Vagina (tissue), 2 donors: Measurements from ENCODE around the gene ZSWIM3. TPM values are rescaled to one million over a fixed set of nuclear protein-coding genes. Genes with fewer than 3 reads are reported as not detected.
A peak's percentile ranks its signal among the peaks of the same experiment; 100 is the strongest.

Source experiments
- DNase-seq, 2 donors: peaks; one replicate each; pipeline ENCODE4 v3.0.0-alpha.2; 2017; ENCODE audit errors: extremely low spot score in 2 of 2
- H3K27ac ChIP-seq: fragments of 200-600 bp; sonication (generic); one replicate; pipeline ENCODE4 v1.5.1; 2019
- H3K27me3 ChIP-seq: fragments of 200-600 bp; sonication (generic); one replicate; pipeline ENCODE4 v1.5.1; 2019
- H3K36me3 ChIP-seq, 2 donors: fragments of 200-600 bp; sonication (generic); one replicate each; pipeline ENCODE4 v1.5.1; 2017 to 2019
- H3K4me1 ChIP-seq: fragments of 200-600 bp; sonication (generic); one replicate; pipeline ENCODE4 v1.5.1; 2019
- H3K4me3 ChIP-seq, 2 donors: fragments of 200-600 bp; sonication (generic); 1 replicate in 1 of 2; 2 replicates in 1 of 2; pipeline ENCODE4 v1.5.1; 2016 to 2019
- H3K9me3 ChIP-seq: fragments of 200-600 bp; sonication (generic); one replicate; pipeline ENCODE4 v1.5.1; 2019
- POLR2A ChIP-seq, 2 donors: fragments of 450-650 bp; IDR thresholded peaks; one replicate each; pipeline ENCODE4 v1.6.1; 2017; ENCODE audit warnings: antibody characterized with exemption in 2 of 2, mild to moderate bottlenecking in 2 of 2, moderate library complexity in 2 of 2
- POLR2AphosphoS5 ChIP-seq, 2 donors: sonication (generic); formaldehyde crosslinking; IDR thresholded peaks; one replicate each; pipeline ENCODE4 v1.9.0; 2017; ENCODE audit warnings: antibody characterized with exemption in 2 of 2, mild to moderate bottlenecking in 2 of 2, low read depth in 1 of 2; ENCODE audit not compliant: insufficient read depth in 1 of 2
- intact Hi-C: fragments of 100-400 bp; cut with DNase I; formaldehyde crosslinking; loops from one replicate; pipeline ENCODE4 v1.15.1; 2023
- total RNA-seq: library from RNA; depleted of rRNA; stranded (reverse); fragments of >200 nt; gene quantifications from one replicate; pipeline ENCODE4 v1.2.3, GENCODE V29; 2016
- TF ChIP-seq, protein P1 (sequence below), 3 experiments: fragments of 450-650 bp in 2 of 3; fragments of 200-600 bp in 1 of 3; sonication (generic) in 1 of 3; IDR thresholded peaks; one replicate each; pipeline ENCODE4 v1.5.1; 2017 to 2019; ENCODE audit warnings: antibody characterized with exemption in 3 of 3, mild to moderate bottlenecking in 2 of 3, moderate library complexity in 2 of 3

ZSWIM3 gene
- total RNA-seq, 1 donor from 2014 or later = 2.9 TPM

DNA sequence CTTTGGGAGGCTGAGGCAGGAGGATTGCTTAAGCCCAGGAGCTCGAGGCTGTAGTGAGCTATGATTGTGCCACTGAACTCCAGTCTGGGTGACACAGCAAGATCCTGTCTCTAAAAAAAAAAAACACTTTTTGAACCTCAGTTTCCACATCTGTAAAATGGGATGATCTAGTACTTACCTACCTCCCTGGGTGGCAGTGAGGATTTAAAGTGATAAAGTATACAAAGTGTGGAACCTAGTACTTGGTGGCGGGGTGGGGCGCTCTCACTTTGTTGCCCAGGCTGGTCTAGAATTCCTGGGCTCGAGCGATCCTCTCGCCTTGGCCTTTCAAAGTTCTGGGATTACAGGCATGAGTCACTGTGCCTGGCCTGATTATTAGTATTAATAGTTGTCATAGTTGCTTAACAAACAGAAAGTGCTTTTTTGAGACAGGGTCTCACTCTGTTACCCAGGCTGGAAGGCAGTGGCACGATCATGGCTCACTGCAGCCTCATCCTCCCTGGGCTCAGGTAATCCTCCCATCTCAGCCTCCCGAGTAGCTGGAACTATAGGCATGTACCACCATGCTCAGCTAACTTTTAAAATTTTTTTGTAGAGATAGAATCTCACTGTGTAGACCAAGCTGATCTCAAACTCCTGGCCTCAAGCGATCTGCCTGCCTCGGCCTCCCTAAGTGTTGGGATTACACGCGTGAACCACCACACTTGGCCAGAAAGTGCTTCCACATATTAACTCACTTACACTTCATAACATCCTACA lies 61.5 kb downstream of the ZSWIM3 start:
- no peak overlapping the region for H3K4me3 ChIP-seq
- intact Hi-C loops = no loop called here
- peaks cover 39% of the 10 kb centered on the region for H3K4me1 ChIP-seq
- TF ChIP-seq POLR2AphosphoS5 (IDR thresholded peaks at IDR 0.05; ENCODE audit: insufficient read depth in 1 of 2, low read depth in 1 of 2) = no peak
- no peak for TF ChIP-seq POLR2A (IDR thresholded peaks at IDR 0.05)
- TF ChIP-seq, protein P1, sequence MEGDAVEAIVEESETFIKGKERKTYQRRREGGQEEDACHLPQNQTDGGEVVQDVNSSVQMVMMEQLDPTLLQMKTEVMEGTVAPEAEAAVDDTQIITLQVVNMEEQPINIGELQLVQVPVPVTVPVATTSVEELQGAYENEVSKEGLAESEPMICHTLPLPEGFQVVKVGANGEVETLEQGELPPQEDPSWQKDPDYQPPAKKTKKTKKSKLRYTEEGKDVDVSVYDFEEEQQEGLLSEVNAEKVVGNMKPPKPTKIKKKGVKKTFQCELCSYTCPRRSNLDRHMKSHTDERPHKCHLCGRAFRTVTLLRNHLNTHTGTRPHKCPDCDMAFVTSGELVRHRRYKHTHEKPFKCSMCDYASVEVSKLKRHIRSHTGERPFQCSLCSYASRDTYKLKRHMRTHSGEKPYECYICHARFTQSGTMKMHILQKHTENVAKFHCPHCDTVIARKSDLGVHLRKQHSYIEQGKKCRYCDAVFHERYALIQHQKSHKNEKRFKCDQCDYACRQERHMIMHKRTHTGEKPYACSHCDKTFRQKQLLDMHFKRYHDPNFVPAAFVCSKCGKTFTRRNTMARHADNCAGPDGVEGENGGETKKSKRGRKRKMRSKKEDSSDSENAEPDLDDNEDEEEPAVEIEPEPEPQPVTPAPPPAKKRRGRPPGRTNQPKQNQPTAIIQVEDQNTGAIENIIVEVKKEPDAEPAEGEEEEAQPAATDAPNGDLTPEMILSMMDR (IDR thresholded peaks at IDR 0.05) = no peak
- peak overlapping the region; percentile 85 for H3K27ac ChIP-seq
- no peaks in the 10 kb centered on the region for H3K36me3 ChIP-seq
- DNase-seq = no peak
- H3K9me3 ChIP-seq = no peaks in the 10 kb centered on the region
- H3K27me3 ChIP-seq = no peaks in the 10 kb centered on the region

DNA sequence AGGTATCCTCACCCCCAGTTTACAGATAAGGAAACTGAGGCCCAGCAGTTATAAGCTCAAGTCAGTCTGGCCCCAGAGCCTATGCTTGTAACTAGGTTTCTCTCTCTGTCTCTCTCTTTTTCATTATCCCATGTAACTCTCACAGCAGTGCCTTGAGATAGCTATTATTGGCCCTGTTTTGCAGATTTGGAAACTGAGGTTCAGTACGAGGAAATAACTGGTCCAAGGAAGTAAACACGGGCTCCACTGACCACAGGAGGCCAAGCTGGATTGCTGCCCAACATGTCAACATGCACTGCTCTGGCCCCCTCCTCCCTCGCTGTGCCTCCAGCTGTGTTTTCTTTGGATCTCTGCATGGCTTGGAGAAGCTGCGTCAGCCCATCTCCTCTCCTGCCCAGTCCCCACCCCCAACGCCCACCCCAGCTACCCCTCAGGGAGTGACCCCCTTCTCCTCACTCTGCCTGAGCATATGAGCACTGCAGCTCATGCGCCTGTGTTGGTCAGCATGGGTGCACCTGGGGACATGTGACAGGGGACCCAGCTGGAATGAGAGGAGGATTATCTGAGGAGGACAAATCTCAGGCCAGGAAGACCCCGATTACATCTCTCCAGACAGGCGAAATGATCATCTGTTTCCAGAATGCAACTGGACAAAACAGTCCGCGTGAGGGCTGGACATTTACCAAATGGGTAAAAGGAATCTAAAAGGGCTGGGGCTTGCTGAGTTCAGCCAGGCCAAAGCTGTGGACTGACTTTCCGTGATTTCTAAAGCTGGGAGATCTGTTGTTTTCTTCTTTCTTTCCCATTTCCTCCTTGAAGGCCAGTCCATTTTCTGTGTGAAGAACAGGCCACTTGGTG lies 62.4 kb downstream of the ZSWIM3 start:
- peaks cover 47% of the 10 kb centered on the region for H3K4me1 ChIP-seq
- peak overlapping the region; percentile 85 for H3K27ac ChIP-seq
- no peaks in the 10 kb centered on the region for H3K9me3 ChIP-seq
- intact Hi-C loops = no loop called here
- H3K4me3 ChIP-seq = peak overlapping the region in 1 of 2 donors; percentile 10
- H3K36me3 ChIP-seq = no peaks in the 10 kb centered on the region
- DNase-seq = no peak
- no peak for TF ChIP-seq POLR2AphosphoS5 (IDR thresholded peaks at IDR 0.05; ENCODE audit: insufficient read depth in 1 of 2, low read depth in 1 of 2)
- TF ChIP-seq, protein P1 (IDR thresholded peaks at IDR 0.05) = no peak
- TF ChIP-seq POLR2A (IDR thresholded peaks at IDR 0.05) = no peak
- H3K27me3 ChIP-seq = no peaks in the 10 kb centered on the region

DNA sequence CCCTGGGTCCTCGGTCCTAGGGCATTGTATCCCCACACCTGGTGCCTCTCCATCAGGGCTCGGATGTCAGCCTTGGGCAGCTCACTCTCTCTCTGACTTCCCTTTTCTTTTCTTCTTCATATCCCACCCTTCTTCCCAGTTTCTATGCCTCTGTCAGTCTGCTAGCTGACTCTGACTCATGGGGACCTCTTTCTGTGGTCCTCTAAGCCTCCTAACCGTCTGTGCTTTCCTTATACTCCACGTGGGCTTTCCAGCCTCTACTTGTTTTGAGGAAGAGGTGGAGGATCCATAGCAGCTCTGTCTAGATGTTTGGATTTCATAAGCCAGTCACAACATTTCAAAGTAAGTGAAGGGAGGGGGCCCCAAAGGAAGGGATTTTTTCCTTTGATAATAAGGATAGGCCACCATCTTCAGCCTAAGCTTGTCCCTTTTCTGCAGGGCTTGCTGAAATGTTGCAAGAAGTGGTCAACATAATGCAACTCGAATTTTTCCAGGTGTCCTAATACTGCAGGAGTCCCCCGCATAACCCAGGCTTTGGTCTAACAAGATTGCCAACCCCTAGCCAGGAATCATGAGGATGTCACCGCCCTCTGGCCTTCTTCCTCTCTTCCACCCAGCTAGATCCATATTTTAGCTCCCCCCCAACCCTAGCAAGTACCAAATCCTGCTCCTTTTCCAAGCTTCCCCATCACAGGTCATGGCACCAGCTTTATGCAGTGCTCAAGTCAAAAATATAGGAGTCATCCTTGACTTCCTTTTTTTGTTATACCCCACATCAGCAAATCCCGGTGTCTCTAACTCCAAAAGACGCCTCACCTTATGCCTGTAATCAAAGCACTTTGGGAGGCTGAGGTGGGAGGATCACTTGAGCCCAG lies 63.3 kb downstream of the ZSWIM3 start:
- intact Hi-C loops = no loop called here
- H3K4me1 ChIP-seq = peaks cover 48% of the 10 kb centered on the region
- H3K27me3 ChIP-seq = no peaks in the 10 kb centered on the region
- TF ChIP-seq, protein P1 (IDR thresholded peaks at IDR 0.05) = no peak
- no peak for TF ChIP-seq POLR2A (IDR thresholded peaks at IDR 0.05)
- no peak for TF ChIP-seq POLR2AphosphoS5 (IDR thresholded peaks at IDR 0.05; ENCODE audit: insufficient read depth in 1 of 2, low read depth in 1 of 2)
- H3K36me3 ChIP-seq = no peaks in the 10 kb centered on the region
- peak overlapping the region; percentile 85 for H3K27ac ChIP-seq
- DNase-seq = no peak
- H3K9me3 ChIP-seq = no peaks in the 10 kb centered on the region
- H3K4me3 ChIP-seq = no peak overlapping the region

DNA sequence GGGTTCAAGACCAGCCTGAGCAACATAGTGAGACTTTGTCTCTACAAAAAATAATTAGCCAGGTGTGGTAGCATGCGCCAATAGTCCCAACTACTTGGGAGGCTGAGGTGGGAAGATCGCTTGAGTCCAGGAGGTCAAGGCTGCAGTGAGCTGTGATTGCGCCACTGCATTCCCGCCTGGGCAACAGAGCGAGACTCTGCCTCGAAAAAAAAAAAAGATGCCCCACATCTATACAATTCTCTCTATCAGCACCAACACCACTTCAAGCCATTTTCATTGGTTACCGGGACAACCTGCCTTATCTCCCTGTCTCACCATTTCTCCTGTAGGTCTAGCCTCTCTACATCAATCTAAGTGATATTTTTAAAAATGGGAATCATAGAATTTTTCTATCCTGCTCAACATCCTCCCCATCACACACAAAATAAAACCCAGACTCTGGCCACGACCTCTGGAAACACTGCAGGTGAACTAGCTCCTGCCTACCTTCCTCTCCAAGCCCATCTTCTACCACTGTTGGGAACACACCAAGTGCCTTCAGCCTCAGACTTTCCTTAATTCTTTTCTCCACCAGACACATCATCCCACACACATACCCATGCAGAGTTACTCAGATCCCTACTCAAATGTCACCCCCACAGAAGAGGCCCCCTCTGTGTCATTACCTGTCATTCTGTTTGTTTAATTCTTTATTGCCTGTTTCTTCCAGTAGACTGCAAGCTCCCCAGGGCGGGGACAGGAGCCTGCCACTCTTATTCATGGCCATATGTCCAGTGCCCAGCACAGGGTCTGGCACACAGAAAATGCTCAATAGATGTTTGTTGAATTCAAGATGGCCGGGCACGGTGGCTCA lies 64.1 kb downstream of the ZSWIM3 start:
- intact Hi-C loops = no loop called here
- Histone ChIP-seq H3K9me3 (no peaks in the 10 kb centered on the region), H3K27me3 (no peaks in the 10 kb centered on the region), H3K36me3 (no peaks in the 10 kb centered on the region), H3K4me3 (no peak overlapping the region), H3K27ac (no peak overlapping the region), H3K4me1 (peaks cover 48% of the 10 kb centered on the region)
- DNase-seq = no peak
- no peak for TF ChIP-seq POLR2A (IDR thresholded peaks at IDR 0.05)
- TF ChIP-seq POLR2AphosphoS5 (IDR thresholded peaks at IDR 0.05; ENCODE audit: insufficient read depth in 1 of 2, low read depth in 1 of 2) = no peak
- TF ChIP-seq, protein P1 (IDR thresholded peaks at IDR 0.05) = no peak
